Measurements from ENCODE around the gene NUBP2.

NUBP2 gene

DNA sequence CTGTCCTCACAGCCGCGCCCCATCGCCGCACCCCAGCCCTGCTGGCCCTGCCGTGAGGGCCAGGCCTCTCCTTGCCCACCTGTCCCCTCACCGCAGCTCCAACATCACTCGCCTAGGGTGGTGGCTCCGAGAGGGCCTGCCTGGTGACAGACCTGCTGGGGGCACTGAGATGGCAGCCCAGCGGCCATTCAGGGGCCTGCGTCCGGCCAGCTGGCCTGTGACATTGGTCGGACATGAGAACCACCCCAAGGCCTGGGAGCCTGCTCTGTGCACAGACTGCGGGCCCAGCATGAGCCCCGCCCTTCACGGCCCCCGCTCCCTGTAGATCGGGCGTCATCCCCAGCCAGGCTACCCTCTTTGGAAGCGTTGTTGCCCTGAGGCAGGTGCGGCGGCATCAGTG, 23.2 kb upstream of the NUBP2 start:
- DNase-seq, result no peak

DNA sequence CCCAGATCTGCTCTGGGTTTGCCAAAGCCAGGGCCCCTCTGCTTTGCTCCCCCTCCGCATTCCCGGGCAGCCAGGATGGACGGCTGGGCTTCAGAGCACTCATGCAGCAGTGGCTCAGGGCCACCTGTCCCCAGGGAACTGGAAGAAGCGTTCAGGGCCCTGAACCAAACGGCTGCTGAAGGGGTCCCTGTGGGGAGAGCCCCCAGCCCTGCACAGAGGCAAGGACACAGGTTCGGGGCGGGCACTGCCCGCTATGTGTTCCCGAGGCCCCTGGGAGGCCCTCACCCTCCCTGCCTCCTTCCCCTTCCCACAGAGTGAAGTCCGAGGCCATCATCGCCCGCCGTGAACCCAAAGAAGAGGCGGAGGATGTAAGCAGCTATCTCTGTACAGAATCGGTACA, 21.8 kb upstream of the NUBP2 start:
- no peak for DNase-seq

DNA sequence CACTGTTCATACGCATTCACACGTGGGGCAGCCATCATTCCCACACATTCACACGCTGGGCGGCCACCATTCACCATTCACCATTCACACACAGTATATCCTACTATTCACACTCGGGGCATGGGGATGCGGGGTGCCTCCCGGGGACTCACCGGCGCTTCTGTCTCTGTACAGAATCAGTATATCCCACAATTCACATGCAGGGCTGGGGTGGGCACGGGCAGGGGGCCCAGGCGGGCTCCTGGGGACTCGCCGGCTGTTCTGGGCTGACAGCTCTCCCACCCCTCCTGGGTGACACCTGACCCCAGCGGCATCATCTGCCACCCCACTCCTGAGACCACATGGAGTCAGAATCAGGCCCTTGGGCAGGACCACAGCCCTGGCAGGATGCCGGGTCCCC, 21.0 kb upstream of the NUBP2 start:
- DNase-seq, result no peak

- no peak for DNase-seq
Observed at GRCh38 chr16:1762196-1762878, 20.4 kb upstream of the NUBP2 start.

DNA sequence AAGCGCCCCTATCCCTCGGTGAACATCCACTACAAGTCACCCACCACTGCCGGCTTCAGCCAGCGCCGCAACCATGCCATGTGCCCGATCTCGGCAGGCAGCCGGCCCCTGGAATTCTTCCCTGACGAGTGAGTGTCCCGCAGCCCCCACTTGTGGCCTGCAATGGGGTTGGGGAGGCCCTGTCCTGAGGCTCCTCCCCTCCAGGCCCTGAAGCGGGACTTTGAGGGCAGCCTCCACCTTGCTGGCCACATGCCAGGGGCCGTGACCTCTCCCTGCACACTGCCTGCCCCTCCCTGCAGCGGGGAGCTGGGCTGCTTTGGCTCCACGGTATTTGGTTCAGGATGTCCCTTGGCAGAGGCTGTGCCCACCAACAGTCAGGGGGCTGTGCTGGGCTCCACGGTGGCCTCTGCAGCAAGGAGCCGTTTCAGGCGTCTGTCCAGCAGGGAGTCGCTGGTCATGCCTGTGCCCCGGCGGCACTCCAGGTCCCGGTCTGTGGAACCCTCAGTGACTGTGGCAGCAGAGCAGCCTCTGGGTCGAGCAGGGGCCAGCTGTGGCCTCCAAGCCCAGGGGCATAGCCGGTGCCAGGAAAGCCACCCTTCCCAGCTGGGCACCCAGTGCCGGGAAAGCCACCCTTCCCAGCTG, 19.8 kb upstream of the NUBP2 start:
- no peak for DNase-seq

DNA sequence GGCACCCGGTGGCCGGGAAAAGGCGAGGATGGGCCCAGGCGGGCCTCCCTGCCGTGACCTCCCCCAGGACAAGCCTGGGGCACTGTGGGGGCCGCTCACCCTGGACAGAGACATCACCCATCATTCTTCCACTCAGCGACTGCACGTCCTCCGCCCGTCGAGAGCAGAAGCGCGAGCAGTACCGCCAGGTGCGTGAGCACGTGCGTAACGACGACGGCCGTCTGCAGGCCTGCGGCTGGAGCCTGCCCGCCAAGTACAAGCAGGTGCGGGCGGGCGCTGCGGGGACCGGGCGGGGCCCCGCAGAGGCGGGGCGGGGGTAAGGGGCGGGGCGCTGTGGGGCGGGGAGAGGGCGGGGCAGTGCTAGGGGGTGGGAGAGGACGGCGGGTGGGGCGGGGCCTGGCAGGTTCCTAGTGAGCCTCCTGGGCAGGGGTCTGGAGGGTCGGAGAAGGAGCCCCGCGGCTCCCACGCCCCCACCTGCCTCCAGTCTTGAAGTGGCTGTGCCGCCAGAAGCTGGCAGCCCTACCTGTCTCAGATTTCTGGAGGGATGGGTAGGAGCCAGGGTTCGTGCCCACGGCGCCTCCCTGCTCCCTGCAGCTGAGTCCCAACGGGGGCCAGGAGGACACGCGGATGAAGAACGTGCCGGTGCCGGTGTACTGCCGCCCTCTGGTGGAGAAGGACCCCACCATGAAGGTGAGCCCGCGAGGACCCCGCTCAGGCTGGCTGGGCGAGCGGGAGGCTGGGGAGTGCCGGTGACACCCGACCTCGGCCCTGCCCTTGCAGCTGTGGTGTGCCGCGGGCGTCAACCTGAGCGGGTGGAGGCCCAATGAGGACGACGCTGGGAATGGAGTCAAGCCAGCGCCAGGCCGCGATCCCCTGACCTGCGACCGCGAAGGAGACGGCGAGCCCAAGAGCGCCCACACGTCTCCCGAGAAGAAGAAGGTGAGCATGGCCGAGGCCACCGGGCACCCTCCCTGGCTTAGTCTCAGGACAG, 18.9 kb upstream of the NUBP2 start:
- no peak for DNase-seq

DNA sequence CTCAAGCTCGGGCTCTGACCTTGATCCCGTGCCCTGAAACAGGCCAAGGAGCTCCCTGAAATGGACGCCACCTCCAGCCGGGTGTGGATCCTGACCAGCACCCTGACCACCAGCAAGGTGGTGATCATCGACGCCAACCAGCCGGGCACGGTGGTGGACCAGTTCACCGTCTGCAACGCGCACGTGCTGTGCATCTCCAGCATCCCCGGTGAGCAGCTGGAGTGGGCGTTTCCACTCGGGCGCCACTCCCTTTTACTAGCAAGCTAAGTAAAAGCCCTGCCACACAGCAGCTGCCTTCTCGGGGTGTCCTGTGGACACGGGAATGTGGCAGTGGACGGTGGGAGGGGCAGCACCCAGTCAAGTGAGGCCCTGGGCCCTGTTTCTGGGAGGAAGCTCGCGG, 17.8 kb upstream of the NUBP2 start:
- no peak for DNase-seq

DNA sequence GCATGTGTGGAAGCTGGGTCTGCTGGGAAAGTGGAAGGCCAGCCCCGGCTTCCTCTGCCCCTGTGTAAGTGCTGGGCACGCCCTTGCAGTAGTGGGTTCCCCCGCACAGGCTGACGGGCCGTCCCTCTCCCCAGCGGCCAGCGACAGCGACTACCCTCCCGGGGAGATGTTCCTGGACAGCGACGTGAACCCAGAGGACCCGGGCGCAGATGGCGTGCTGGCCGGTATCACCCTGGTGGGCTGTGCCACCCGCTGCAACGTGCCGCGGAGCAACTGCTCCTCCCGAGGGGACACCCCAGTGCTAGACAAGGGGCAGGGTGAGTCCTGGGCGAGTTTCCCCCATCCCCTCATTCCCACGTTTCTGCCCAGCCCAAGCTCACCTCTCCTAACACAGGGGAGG, 16.9 kb upstream of the NUBP2 start:
- DNase-seq, result no peak

DNA sequence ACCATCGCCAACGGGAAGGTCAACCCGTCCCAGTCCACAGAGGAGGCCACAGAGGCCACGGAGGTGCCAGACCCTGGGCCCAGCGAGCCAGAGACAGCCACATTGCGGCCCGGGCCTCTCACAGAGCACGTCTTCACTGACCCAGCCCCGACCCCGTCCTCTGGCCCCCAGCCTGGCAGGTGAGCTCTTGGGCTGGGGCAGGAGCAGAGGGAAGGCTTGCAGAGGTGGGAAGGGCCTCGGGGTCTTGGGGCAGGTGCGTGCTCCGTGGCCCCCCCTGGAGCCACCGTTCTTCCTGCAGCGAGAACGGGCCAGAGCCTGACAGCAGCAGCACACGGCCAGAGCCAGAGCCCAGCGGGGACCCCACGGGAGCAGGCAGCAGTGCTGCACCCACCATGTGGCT, 16.5 kb upstream of the NUBP2 start:
- no peak for DNase-seq

DNA sequence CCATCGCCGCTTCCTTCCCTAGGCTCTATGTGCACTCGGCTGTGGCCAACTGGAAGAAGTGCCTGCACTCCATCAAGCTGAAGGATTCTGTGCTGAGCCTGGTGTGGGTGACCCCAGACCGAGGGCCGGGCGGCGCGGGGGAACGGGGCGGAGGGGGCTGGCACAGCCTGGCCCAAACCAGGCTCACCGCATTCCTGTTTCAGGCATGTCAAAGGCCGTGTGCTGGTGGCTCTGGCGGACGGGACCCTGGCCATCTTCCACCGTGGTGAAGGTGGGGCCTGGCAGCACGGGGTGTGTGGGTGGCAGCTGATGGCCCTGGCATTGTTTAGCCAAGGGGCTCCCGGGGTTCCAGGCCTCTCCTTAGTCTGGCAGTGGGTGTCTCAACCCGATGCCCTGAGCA, 16.1 kb upstream of the NUBP2 start:
- DNase-seq, result no peak

GRCh38 chr16:1767116-1767994, 15.4 kb upstream of the NUBP2 start:
- DNase-seq, result no peak

GRCh38 chr16:1768061-1768766, 14.5 kb upstream of the NUBP2 start:
- no peak for DNase-seq

DNA sequence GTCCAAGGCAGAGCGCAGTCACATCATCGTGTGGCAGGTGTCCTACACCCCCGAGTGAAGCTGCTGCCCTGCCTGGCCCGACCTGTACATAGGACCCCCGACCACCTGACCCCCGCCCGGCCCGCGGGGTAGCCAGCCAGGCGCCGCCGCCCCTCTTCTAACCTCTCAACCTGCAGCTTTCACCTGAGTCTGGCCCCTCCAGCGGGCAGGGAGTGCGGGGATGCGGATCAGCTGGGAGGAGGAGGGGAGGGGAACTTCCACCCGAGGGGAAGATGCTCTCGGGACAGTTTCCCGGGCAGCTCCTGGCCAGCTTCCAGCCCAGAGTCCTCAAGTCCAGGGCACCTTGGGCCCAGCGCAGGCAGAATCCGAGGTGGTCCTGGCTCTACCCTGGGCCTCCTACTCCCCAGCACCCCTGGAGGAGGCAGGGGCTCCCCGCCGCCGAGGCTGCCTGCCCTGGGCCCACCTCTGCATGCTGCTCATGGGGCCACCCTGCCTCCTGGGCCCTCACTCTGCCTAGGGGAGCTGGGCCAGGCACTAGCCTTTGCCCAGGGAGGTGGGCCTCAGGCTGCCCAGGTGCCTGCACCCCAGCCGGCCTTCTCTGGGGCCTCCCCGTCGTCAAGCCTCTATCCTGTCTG, 13.9 kb upstream of the NUBP2 start:
- no peak for DNase-seq

GRCh38 chr16:1769402-1770300, 13.1 kb upstream of the NUBP2 start:
- no peak for DNase-seq

DNA sequence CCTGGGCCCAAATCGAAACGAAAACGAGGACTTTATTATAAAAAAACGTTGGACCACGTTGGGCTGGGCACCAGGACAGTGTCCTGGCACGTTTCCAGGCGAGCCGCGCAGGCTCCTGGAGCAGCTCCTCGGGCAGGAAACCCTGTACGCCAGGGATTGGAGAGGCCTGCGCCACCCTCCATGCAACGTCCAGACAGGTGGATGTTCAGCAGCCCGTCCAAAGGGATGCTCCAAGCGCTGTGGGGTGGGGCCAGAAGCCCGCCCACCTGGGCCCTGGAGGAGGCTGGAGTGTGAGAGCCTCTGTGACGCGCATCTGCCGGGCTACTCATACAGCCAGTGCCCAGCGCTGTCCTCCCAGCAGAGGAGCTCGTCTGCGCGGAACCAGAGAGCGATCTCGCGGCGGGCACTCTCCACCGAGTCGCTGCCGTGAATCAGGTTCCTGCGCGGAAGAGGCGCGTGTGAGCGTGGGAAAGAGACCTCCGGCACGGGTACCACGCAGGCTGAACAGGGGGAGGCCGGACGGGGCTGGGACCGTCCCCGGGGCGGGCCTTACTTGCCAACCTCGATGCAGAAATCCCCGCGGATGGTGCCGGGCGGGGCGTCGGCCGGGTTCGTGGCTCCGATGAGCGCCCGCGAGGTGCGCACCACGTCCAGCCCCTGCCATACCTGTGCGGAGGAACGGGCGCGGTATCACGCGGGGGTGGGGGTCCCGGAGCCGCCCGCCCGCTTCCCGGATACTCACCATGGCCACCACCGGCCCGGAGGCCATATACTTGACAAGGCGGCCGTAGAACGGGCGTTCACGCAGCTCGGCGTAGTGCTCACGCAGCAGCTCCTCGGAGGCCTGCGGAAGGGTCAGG, 12.2 kb upstream of the NUBP2 start:
- DNase-seq, result peak; percentile 55

GRCh38 chr16:1771188-1771863, 11.4 kb upstream of the NUBP2 start, which contains the start of gene NME3:
TSS of gene NME3 (minus strand) at chr16:1771543. CDS start at chr16:1771534, 9 bp downstream.
- DNase-seq, result peak; percentile 67

- no peak for DNase-seq
Observed at GRCh38 chr16:1771864-1772361, 10.8 kb upstream of the NUBP2 start.

DNA sequence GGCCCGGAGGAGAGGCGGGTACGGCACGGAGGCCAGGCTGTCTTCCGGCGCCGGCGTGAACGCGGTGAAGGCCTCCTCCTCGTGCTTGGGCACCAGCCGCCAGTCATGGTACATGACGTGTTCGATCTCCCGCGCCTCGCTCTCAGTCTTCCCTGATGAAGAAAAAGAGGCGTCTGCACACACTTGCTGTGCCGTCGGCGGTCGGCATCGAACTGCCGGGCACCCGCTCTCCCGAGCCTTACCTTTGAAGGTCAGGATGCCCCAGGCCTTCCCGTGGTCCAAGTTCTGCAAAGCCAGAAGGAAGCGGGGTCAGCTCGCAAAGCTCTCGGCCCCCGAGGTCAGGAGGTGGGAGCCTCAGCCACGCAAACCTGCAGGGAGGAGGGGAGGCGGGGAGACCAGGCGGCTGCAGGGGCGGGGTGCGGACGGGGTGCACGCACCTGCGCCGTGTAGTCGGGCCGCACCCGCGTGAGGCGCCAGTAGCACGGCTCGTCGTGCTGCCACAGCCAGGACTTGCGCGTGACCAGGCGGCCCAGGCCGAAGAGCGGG, 10.3 kb upstream of the NUBP2 start, which contains the start of gene EME2:
EME2 (plus strand) TSS at position 449 of the 546 bp plus-strand sequence. CDS start 418 bp downstream, outside the sequence.
- DNase-seq, result peak; percentile 33

Data from CD4-positive, alpha-beta T cell treated with Interleukin-4 for 4 hours (primary cell).